ENCODE measurements around the gene C3orf20. TPM values are rescaled to one million over a fixed set of nuclear protein-coding genes. Genes with fewer than 3 reads are reported as not detected.

C3orf20 gene
- total RNA-seq, 1 experiment from 2014 or later: not detected

GRCh38 chr3:14801668-14802380 is 126.9 kb downstream of the C3orf20 start:
- peaks cover 7% of the 10 kb centered on the region for H3K27me3 Mint-ChIP-seq (ENCODE audit: low read depth)
- no peaks in the 10 kb centered on the region for H3K36me3 Mint-ChIP-seq
- DNase-seq (ENCODE audit: low spot score) (no peak), ATAC-seq (no peak)
- H3K4me1 Mint-ChIP-seq: peaks cover 22% of the 10 kb centered on the region
- CTCF ChIA-PET: interaction anchor here (1.0 to 1.3 kb wide), 4 partner anchors 9 to 119 kb away, joined by 4 to 7 read pairs (median 5); no protein-coding TSS in a partner anchor
- POLR2A ChIA-PET: no interaction called here
- H3K9me3 Mint-ChIP-seq: peaks cover 10% of the 10 kb centered on the region
- H3K27ac Mint-ChIP-seq: no peak overlapping the region
- no peak overlapping the region for H3K4me3 Mint-ChIP-seq
- TF ChIP-seq ZNF512 (CRISPR knock-in tag; IDR thresholded peaks at IDR 0.05; ENCODE audit: borderline replicate concordance): no peak
- TF ChIP-seq TEAD1 (CRISPR knock-in tag; IDR thresholded peaks at IDR 0.05): no peak
- TF ChIP-seq ZNF232 (CRISPR knock-in tag; IDR thresholded peaks at IDR 0.05): no peak
- no peak for TF ChIP-seq ZNF396 (CRISPR knock-in tag; IDR thresholded peaks at IDR 0.05; ENCODE audit: borderline replicate concordance)
- TF ChIP-seq RORB (CRISPR knock-in tag; IDR thresholded peaks at IDR 0.05): no peak
- TF ChIP-seq ZNF671 (CRISPR knock-in tag; IDR thresholded peaks at IDR 0.05): no peak
- TF ChIP-seq CTCF (IDR thresholded peaks at IDR 0.05): no peak
- TF ChIP-seq ZMAT4 (CRISPR knock-in tag; IDR thresholded peaks at IDR 0.05): no peak
- TF ChIP-seq NFE2L1 (CRISPR knock-in tag; IDR thresholded peaks at IDR 0.05): no peak
- TF ChIP-seq ZNF532 (CRISPR knock-in tag; IDR thresholded peaks at IDR 0.05; ENCODE audit: borderline replicate concordance): no peak
- TF ChIP-seq TP53 (CRISPR knock-in tag; IDR thresholded peaks at IDR 0.05): no peak
- no peak for TF ChIP-seq ZNF317 (CRISPR knock-in tag; IDR thresholded peaks at IDR 0.05; ENCODE audit: borderline replicate concordance, low read depth)
- TF ChIP-seq ZBTB21 (CRISPR knock-in tag; IDR thresholded peaks at IDR 0.05; ENCODE audit: borderline replicate concordance): no peak
- TF ChIP-seq NFYB (CRISPR knock-in tag; conservative IDR thresholded peaks at IDR 0.05; ENCODE audit: low read depth): no peak
- no peak for TF ChIP-seq GABPB1 (CRISPR knock-in tag; IDR thresholded peaks at IDR 0.05)
- no peak for TF ChIP-seq ZNF121 (CRISPR knock-in tag; IDR thresholded peaks at IDR 0.05)

- CTCF ChIA-PET: interaction anchor here (1.0 to 1.3 kb wide), 4 partner anchors 9 to 119 kb away, joined by 4 to 7 read pairs (median 5); no protein-coding TSS in a partner anchor
- DNase-seq (ENCODE audit: low spot score): no peak
- ATAC-seq: no peak
- H3K4me1 Mint-ChIP-seq: peaks cover 17% of the 10 kb centered on the region
- H3K4me3 Mint-ChIP-seq: no peak overlapping the region
- POLR2A ChIA-PET: no interaction called here
- H3K27me3 Mint-ChIP-seq (ENCODE audit: low read depth): peaks cover 9% of the 10 kb centered on the region
- H3K36me3 Mint-ChIP-seq: no peaks in the 10 kb centered on the region
- no peak overlapping the region for H3K27ac Mint-ChIP-seq
- peaks cover 10% of the 10 kb centered on the region for H3K9me3 Mint-ChIP-seq
- TF ChIP-seq PREB (CRISPR knock-in tag; IDR thresholded peaks at IDR 0.05; ENCODE audit: borderline replicate concordance): no peak
- TF ChIP-seq ZSCAN18 (CRISPR knock-in tag; IDR thresholded peaks at IDR 0.05): no peak
- no peak for TF ChIP-seq CBFB (CRISPR knock-in tag; IDR thresholded peaks at IDR 0.05; ENCODE audit: low read depth)
- no peak for TF ChIP-seq AFF4 (CRISPR knock-in tag; IDR thresholded peaks at IDR 0.05; ENCODE audit: borderline replicate concordance)
Measured at GRCh38 chr3:14802381-14802731, 127.4 kb downstream of the C3orf20 start.

All from WTC11 (cell line).